ENCODE measurements around the gene SLC4A7. TPM values are rescaled to one million over a fixed set of nuclear protein-coding genes. Genes with fewer than 3 reads are reported as not detected.

SLC4A7 gene
- total RNA-seq, 4 donors from 2014 or later, result 20.3 to 44.0 (median 31.7) TPM

- Histone ChIP-seq H3K9me3 (no peaks in the 10 kb centered on the region), H3K36me3 (no peaks in the 10 kb centered on the region), H3K4me3 (no peak overlapping the region), H3K4me1 (no peaks in the 10 kb centered on the region), H3K27me3 (no peaks in the 10 kb centered on the region), H3K27ac (replicated peaks in 1 of 4) (no peak overlapping the region)
- TF ChIP-seq POLR2AphosphoS5 (IDR thresholded peaks at IDR 0.05), result no peak
- no peak for TF ChIP-seq POLR2A (IDR thresholded peaks at IDR 0.05; ENCODE audit: low read depth)
- TF ChIP-seq EP300 (IDR thresholded peaks at IDR 0.05), result no peak
- no peak for TF ChIP-seq CTCF (IDR thresholded peaks at IDR 0.05)
- 72% methylated on average over 3 of the region's 3 CpGs for WGBS
- intact Hi-C loops (cut with DNase I), result no loop called here
- DNase-seq (ENCODE audit: extremely low spot score), result no peak
These were observed 132.1 kb downstream of the SLC4A7 start for GRCh38 chr3:27352047-27352446.

- TF ChIP-seq EP300 (IDR thresholded peaks at IDR 0.05) (no peak), CTCF (IDR thresholded peaks at IDR 0.05) (no peak), POLR2A (IDR thresholded peaks at IDR 0.05; ENCODE audit: low read depth) (no peak), POLR2AphosphoS5 (IDR thresholded peaks at IDR 0.05) (no peak)
- Histone ChIP-seq H3K9me3 (no peaks in the 10 kb centered on the region), H3K36me3 (no peaks in the 10 kb centered on the region), H3K4me3 (no peak overlapping the region), H3K4me1 (no peaks in the 10 kb centered on the region), H3K27me3 (no peaks in the 10 kb centered on the region), H3K27ac (replicated peaks in 1 of 4) (no peak overlapping the region)
- DNase-seq (ENCODE audit: extremely low spot score), result no peak
- 95% methylated on average over 3 of the region's 3 CpGs for WGBS
- intact Hi-C loops (cut with DNase I), result no loop called here
These were observed 134.4 kb downstream of the SLC4A7 start for GRCh38 chr3:27349832-27350231.

- 86% methylated on average over 11 of the region's 11 CpGs for WGBS
These were observed 138.0 kb downstream of the SLC4A7 start for GRCh38 chr3:27345959-27346865.

GRCh38 chr3:27345493-27345892 lies 138.7 kb downstream of the SLC4A7 start:
- H3K4me3 ChIP-seq, result no peak overlapping the region
- no peaks in the 10 kb centered on the region for H3K9me3 ChIP-seq
- no peaks in the 10 kb centered on the region for H3K27me3 ChIP-seq
- 77% methylated on average over 5 of the region's 5 CpGs for WGBS
- no peaks in the 10 kb centered on the region for H3K36me3 ChIP-seq
- DNase-seq (ENCODE audit: extremely low spot score), result no peak
- intact Hi-C loops (cut with DNase I), result no loop called here
- no peak for TF ChIP-seq EP300 (IDR thresholded peaks at IDR 0.05)
- no peak overlapping the region for H3K27ac ChIP-seq (replicated peaks in 1 of 4)
- H3K4me1 ChIP-seq, result peaks cover 0 to 6% (median 0%) of the 10 kb centered on the region in 4 donors

More at GRCh38 chr3:27345959-27346865, 138.0 kb downstream of the SLC4A7 start:
- Histone ChIP-seq H3K27ac (replicated peaks in 1 of 4) (no peak overlapping the region), H3K36me3 (no peaks in the 10 kb centered on the region), H3K27me3 (no peaks in the 10 kb centered on the region), H3K4me1 (peaks cover 0 to 6% (median 0%) of the 10 kb centered on the region in 4 donors), H3K9me3 (no peaks in the 10 kb centered on the region), H3K4me3 (no peak overlapping the region)
- DNase-seq (ENCODE audit: extremely low spot score), result no peak
- intact Hi-C loops (cut with DNase I), result no loop called here
- TF ChIP-seq POLR2AphosphoS5 (IDR thresholded peaks at IDR 0.05) (no peak), CTCF (IDR thresholded peaks at IDR 0.05) (no peak), POLR2A (IDR thresholded peaks at IDR 0.05; ENCODE audit: low read depth) (no peak), EP300 (IDR thresholded peaks at IDR 0.05) (no peak)

- H3K27me3 ChIP-seq, result no peaks in the 10 kb centered on the region
- H3K36me3 ChIP-seq, result no peaks in the 10 kb centered on the region
- no peak for DNase-seq (ENCODE audit: extremely low spot score)
- no peak overlapping the region for H3K4me3 ChIP-seq
- H3K27ac ChIP-seq (replicated peaks in 1 of 4), result no peak overlapping the region
- no peak for TF ChIP-seq CTCF (IDR thresholded peaks at IDR 0.05)
- intact Hi-C loops (cut with DNase I), result no loop called here
- no peaks in the 10 kb centered on the region for H3K9me3 ChIP-seq
- H3K4me1 ChIP-seq, result peaks cover 0 to 6% (median 0%) of the 10 kb centered on the region in 4 donors
- WGBS, result 90% methylated on average over 2 of the region's 2 CpGs
These were observed 139.1 kb downstream of the SLC4A7 start for GRCh38 chr3:27345045-27345444.
